GM23338 (cell line): ENCODE results near the gene ROR1. TPM values are rescaled to one million over a fixed set of nuclear protein-coding genes. Genes with fewer than 3 reads are reported as not detected.

Source experiments
- ATAC-seq: fragments of 200-7000 bp; cut with Tn5 transposase; 3 replicates; pipeline ENCODE4 v1.9.1; 2020
- DNase-seq: peaks from one replicate; pipeline ENCODE4 v3.0.0-alpha.2; 2015; ENCODE audit warnings: low spot score
- H2AFZ ChIP-seq: fragments of 200-600 bp; sonication (generic); 2 replicates; pipeline ENCODE4 v1.8.0; 2016; ENCODE audit warnings: antibody characterized with exemption, mild to moderate bottlenecking, moderate library complexity
- H3F3A ChIP-seq: fragments of 200-600 bp; sonication (generic); replicated peaks from 2 replicates; pipeline ENCODE4 v1.8.0; 2017; ENCODE audit warnings: antibody characterized with exemption, mixed run types, low read depth
- H3K27ac ChIP-seq: fragments of 200-600 bp; sonication (generic); 2 replicates; pipeline ENCODE4 v1.6.1; 2016; ENCODE audit warnings: low read depth
- H3K27me3 ChIP-seq: fragments of 200-600 bp; sonication (generic); 2 replicates; pipeline ENCODE4 v1.8.0; 2016; ENCODE audit warnings: mild to moderate bottlenecking, mixed run types, moderate library complexity; ENCODE audit not compliant: insufficient read depth
- H3K36me3 ChIP-seq: fragments of 200-600 bp; sonication (generic); 2 replicates; pipeline ENCODE4 v1.8.0; 2016; ENCODE audit warnings: mild to moderate bottlenecking; ENCODE audit not compliant: insufficient read depth
- H3K4me1 ChIP-seq: fragments of 200-600 bp; sonication (generic); 2 replicates; pipeline ENCODE4 v1.8.0; 2016; ENCODE audit warnings: mild to moderate bottlenecking, moderate library complexity; ENCODE audit not compliant: insufficient read depth
- H3K4me2 ChIP-seq: fragments of 200-600 bp; sonication (generic); 2 replicates; pipeline ENCODE4 v1.7.1; 2017; ENCODE audit warnings: mixed run types
- H3K4me3 ChIP-seq: fragments of 200-600 bp; sonication (generic); 2 replicates; pipeline ENCODE4 v1.6.1; 2016; ENCODE audit warnings: mixed run types
- H3K79me2 ChIP-seq: fragments of 200-600 bp; sonication (generic); replicated peaks from 2 replicates; pipeline ENCODE4 v1.8.0; 2017; ENCODE audit warnings: mild to moderate bottlenecking; ENCODE audit not compliant: insufficient read depth
- H3K9me2 ChIP-seq: fragments of 200-600 bp; sonication (generic); 2 replicates; pipeline ENCODE4 v1.8.0; 2017; ENCODE audit not compliant: insufficient read depth
- H4K20me1 ChIP-seq: fragments of 200-600 bp; sonication (generic); replicated peaks from 2 replicates; pipeline ENCODE4 v1.8.0; 2017; ENCODE audit warnings: mild to moderate bottlenecking; ENCODE audit not compliant: insufficient read depth
- H3K27ac Mint-ChIP-seq: 2 replicates; pipeline ENCODE4 v1.8.0; 2020; ENCODE audit warnings: inconsistent platforms, mild to moderate bottlenecking, moderate library complexity, mixed read lengths
- H3K27me3 Mint-ChIP-seq: 3 replicates; pipeline ENCODE4 v1.8.0; 2022; ENCODE audit warnings: low read depth, mild to moderate bottlenecking, moderate library complexity, mixed read lengths, inconsistent platforms; ENCODE audit not compliant: insufficient read depth, poor library complexity
- H3K36me3 Mint-ChIP-seq: 3 replicates; pipeline ENCODE4 v1.8.0; 2021; ENCODE audit warnings: low read depth, mild to moderate bottlenecking, inconsistent platforms, moderate library complexity, mixed read lengths
- H3K4me1 Mint-ChIP-seq: 3 replicates; pipeline ENCODE4 v1.8.0; 2020; ENCODE audit warnings: mild to moderate bottlenecking, inconsistent platforms, mixed read lengths
- H3K4me3 Mint-ChIP-seq: 3 replicates; pipeline ENCODE4 v1.8.0; 2021; ENCODE audit warnings: moderate library complexity, mild to moderate bottlenecking, inconsistent platforms, mixed read lengths
- H3K9me3 Mint-ChIP-seq: 3 replicates; pipeline ENCODE4 v1.8.0; 2020; ENCODE audit warnings: moderate library complexity, mild to moderate bottlenecking, inconsistent platforms, mixed read lengths
- CREB1 ChIP-seq: fragments of 250-450 bp; sonication (Bioruptor Pico); IDR thresholded peaks from 2 replicates; pipeline ENCODE4 v1.5.0; 2020; ENCODE audit warnings: low read depth, mild to moderate bottlenecking, moderate library complexity
- CTCF ChIP-seq, 2 experiments: fragments of 200-600 bp in 1 of 2; sonication (generic) in 1 of 2; conservative IDR thresholded peaks; 2 replicates each; pipeline versions ENCODE4 v1.5.1 to v1.6.1; 2016 to 2017; ENCODE audit warnings: antibody characterized with exemption in 2 of 2, low read depth in 2 of 2, mild to moderate bottlenecking in 2 of 2, moderate library complexity in 1 of 2
- ETS1 ChIP-seq: IDR thresholded peaks from 2 replicates; pipeline ENCODE4 v1.6.1; 2016; ENCODE audit warnings: antibody characterized with exemption
- NANOG ChIP-seq: IDR thresholded peaks from 2 replicates; pipeline ENCODE4 v1.6.1; 2016; ENCODE audit warnings: antibody characterized with exemption, borderline replicate concordance
- REST ChIP-seq: IDR thresholded peaks from one replicate; pipeline ENCODE4 v1.6.1; 2018; ENCODE audit warnings: antibody characterized with exemption; ENCODE audit not compliant: unreplicated experiment
- ZNF114 ChIP-seq: fragments of 250-450 bp; sonication (Bioruptor Pico); IDR thresholded peaks from 2 replicates; pipeline ENCODE4 v1.5.0; 2020; ENCODE audit warnings: mild to moderate bottlenecking, moderate library complexity
- ZNF331 ChIP-seq: fragments of 250-450 bp; sonication (Bioruptor Pico); IDR thresholded peaks from 2 replicates; pipeline ENCODE4 v1.5.0; 2020; ENCODE audit warnings: low read depth, mild to moderate bottlenecking, moderate library complexity
- ZNF462 ChIP-seq: fragments of 250-450 bp; sonication (Bioruptor Pico); IDR thresholded peaks from 2 replicates; pipeline ENCODE4 v1.5.0; 2020; ENCODE audit warnings: mild to moderate bottlenecking, moderate library complexity
- polyA plus RNA-seq: library from polyadenylated mRNA; unstranded; fragments of >200 nt; fragmentation: Nextera tagmentation; extraction: Ambion mirVana; gene quantifications from 2 replicates; pipeline ENCODE4 v1.2.1, GENCODE V29; 2016
- total RNA-seq: library from RNA; depleted of rRNA; stranded (reverse); fragments of >200 nt; shearing (Covaris generic); gene quantifications from 2 replicates; pipeline ENCODE4 v1.2.3, GENCODE V29; 2014

ROR1 gene
- total and polyA plus RNA-seq, 2 experiments from 2014 or later = 59.7 to 96.0 TPM

- peaks cover 13% of the 10 kb centered on the region for H3K27me3 ChIP-seq
- H3K36me3 Mint-ChIP-seq = peaks cover 22% of the 10 kb centered on the region
- H3K4me2 ChIP-seq = no peak overlapping the region
- no peak overlapping the region for H3K27ac ChIP-seq
- no peak for TF ChIP-seq ZNF331
- TF ChIP-seq NANOG = no peak
- TF ChIP-seq ETS1 = no peak
- no peak for TF ChIP-seq ZNF114 (CRISPR knock-in tag)
- no peak for TF ChIP-seq CREB1
- no peak for TF ChIP-seq REST
- TF ChIP-seq CTCF (conservative IDR thresholded peaks at IDR 0.05; ENCODE audit: low read depth in 2 of 2) = no peak
- no peak for TF ChIP-seq ZNF462 (CRISPR knock-in tag)
- H3K27ac Mint-ChIP-seq = no peak overlapping the region
- H3K27me3 Mint-ChIP-seq = peaks cover 2% of the 10 kb centered on the region
- peaks cover 13% of the 10 kb centered on the region for H3K79me2 ChIP-seq
- H3K4me3 ChIP-seq = no peak overlapping the region
- peaks cover 30% of the 10 kb centered on the region for H3K4me1 Mint-ChIP-seq
- DNase-seq (no peak), ATAC-seq (no peak)
- peaks cover 3% of the 10 kb centered on the region; the same call in 1 of the 2 replicates for H3K9me2 ChIP-seq
- H4K20me1 ChIP-seq = peaks cover 40% of the 10 kb centered on the region
- H3K4me3 Mint-ChIP-seq = no peak overlapping the region
- no peaks in the 10 kb centered on the region; the same call in 2 of the 3 replicates for H3K9me3 Mint-ChIP-seq
- no peaks in the 10 kb centered on the region for H3F3A ChIP-seq
- peaks cover 16% of the 10 kb centered on the region for H3K4me1 ChIP-seq
- no peak overlapping the region for H2AFZ ChIP-seq
- no peaks in the 10 kb centered on the region for H3K36me3 ChIP-seq
Measured at GRCh38 chr1:64062941-64063581, 289.2 kb downstream of the ROR1 start.
